OCI-LY7 (cell line): ENCODE measurements around the gene OR5B12.

Experiments
- CTCF ChIP-seq: fragments of 200-600 bp; sonication (generic); conservative IDR thresholded peaks from 2 replicates; pipeline ENCODE4 v1.5.1; 2014; ENCODE audit warnings: mild to moderate bottlenecking, antibody characterized with exemption, low read length, moderate library complexity, mixed read lengths
- EZH2phosphoT487 ChIP-seq: fragments of 200-600 bp; sonication (generic); IDR thresholded peaks from 2 replicates; pipeline ENCODE4 v1.6.1; 2018; ENCODE audit warnings: low read depth, borderline replicate concordance, mild to moderate bottlenecking, mixed run types, antibody characterized with exemption, low read length, moderate library complexity, mixed read lengths

GRCh38 chr11:58451585-58451984 lies 9.5 kb upstream of the OR5B12 start:
- no peak for TF ChIP-seq CTCF
- no peak for TF ChIP-seq EZH2phosphoT487
